HG03095 (cell line): Measurements from ENCODE around the gene ATP5F1D.
"Not testable (repeated sequence)": the region's sequence is repeated elsewhere in the genome, so short reads cannot be mapped to it uniquely, and the experiment has no call there.

Experiments used
- ATAC-seq: cut with Tn5 transposase; IDR thresholded peaks from one replicate; pipeline ENCODE4 v1.9.1; 2021; ENCODE audit warnings: moderate library complexity; ENCODE audit not compliant: unreplicated experiment

ATP5F1D gene

DNA sequence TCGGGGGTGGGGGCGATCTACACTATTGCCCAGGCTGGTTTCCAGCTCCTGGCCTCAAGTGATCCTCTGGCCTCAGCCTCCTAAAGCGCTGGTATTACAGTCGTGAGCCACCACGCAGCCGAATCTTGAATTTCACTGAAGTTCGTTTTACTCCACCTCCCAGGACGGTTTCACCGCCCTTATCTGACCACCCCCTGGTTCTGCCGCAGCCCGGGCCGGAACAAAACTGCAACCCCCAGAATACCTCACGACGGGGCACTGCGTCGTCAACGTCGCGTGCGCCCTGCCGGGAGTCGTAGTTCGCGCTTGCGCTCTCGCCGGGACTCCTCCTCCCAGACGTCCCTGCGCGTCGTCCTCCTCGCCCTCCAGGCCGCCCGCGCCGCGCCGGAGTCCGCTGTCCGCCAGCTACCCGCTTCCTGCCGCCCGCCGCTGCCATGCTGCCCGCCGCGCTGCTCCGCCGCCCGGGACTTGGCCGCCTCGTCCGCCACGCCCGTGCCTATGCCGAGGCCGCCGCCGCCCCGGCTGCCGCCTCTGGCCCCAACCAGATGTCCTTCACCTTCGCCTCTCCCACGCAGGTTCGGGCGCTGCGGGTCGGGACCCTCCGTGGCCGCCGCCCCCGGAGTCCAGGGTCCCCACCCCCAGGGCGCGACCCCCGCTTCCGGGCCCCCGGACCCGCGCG is at the start of gene ATP5F1D:
Gene ATP5F1D (plus strand): TSS at position 335 of the 679 bp plus-strand sequence. CDS start 100 bp downstream, at position 435.
- peak; percentile 37 for ATAC-seq

DNA sequence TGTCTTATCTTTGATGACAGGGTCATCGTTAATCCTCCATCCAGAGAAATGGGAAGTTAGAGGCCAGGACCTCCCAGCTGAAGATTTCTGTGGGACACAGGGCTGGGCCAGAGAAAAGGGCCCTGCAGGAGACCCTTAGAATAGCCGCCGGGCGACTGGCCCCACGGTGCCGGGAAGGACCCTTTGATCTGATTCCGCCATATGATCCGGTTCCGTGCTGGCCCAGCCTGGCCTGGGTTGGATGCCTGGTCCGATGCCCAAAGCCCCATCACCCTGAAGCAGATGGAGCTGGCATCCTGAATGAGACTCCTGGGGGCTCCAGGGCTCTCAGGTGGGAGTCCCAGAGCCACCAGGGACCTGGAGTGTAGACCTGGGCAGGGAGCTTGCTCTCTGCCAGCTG is 42.0 kb upstream of the ATP5F1D start:
- no peak for ATAC-seq

- not testable (repeated sequence) for ATAC-seq
Observed at GRCh38 chr19:1200614-1201013, 40.9 kb upstream of the ATP5F1D start.

DNA sequence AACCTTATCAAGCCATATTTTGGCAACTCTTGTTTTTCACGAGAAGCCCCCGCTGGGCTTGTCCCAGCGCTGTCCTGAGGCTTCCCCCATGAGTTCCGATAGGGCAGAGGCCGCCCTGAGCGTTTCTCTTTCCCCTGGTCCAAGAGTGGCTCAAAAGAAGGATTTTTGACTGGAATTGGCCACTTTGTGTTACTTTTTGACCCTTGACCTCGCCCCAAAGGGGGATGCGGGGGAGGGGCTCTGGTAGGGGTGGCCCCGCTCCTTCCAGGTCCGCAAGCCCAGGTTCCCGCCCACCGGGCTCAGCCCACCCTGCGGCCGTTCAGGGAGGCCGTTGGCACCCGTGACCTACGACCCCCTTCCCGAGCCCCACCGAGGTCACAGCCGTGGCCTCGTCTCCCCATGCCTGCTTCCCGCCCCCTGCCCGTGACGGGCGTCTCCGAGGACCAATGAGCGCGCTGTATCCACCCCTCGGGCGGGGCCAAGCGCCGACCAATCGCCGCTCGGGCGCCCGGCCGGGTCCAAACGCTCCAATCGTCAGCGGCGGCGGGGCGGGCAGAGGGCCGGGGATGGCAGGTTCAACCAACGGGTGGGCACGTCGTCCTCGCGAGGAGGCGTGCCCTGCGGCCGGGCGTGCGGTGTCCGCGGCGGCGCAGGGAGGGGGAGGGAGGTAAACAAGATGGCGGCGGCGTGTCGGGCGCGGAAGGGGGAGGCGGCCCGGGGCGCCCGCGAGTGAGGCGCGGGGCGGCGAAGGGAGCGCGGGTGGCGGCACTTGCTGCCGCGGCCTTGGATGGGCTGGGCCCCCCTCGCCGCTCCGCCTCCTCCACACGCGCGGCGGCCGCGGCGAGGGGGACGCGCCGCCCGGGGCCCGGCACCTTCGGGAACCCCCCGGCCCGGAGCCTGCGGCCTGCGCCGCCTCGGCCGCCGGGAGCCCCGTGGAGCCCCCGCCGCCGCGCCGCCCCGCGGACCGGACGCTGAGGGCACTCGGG is 36.1 kb upstream of the ATP5F1D start, which contains the start of gene STK11:
Gene STK11 (plus strand): TSS at position 665 of the 986 bp plus-strand sequence. CDS start 1,136 bp downstream, outside the sequence.
- peak; percentile 64 for ATAC-seq

DNA sequence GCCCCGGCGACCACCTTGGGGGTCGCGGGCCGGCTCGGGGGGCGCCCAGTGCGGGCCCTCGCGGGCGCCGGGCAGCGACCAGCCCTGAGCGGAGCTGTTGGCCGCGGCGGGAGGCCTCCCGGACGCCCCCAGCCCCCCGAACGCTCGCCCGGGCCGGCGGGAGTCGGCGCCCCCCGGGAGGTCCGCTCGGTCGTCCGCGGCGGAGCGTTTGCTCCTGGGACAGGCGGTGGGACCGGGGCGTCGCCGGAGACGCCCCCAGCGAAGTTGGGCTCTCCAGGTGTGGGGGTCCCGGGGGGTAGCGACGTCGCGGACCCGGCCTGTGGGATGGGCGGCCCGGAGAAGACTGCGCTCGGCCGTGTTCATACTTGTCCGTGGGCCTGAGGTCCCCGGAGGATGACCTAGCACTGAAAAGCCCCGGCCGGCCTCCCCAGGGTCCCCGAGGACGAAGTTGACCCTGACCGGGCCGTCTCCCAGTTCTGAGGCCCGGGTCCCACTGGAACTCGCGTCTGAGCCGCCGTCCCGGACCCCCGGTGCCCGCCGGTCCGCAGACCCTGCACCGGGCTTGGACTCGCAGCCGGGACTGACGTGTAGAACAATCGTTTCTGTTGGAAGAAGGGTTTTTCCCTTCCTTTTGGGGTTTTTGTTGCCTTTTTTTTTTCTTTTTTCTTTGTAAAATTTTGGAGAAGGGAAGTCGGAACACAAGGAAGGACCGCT is 35.2 kb upstream of the ATP5F1D start:
- ATAC-seq, result no peak

DNA sequence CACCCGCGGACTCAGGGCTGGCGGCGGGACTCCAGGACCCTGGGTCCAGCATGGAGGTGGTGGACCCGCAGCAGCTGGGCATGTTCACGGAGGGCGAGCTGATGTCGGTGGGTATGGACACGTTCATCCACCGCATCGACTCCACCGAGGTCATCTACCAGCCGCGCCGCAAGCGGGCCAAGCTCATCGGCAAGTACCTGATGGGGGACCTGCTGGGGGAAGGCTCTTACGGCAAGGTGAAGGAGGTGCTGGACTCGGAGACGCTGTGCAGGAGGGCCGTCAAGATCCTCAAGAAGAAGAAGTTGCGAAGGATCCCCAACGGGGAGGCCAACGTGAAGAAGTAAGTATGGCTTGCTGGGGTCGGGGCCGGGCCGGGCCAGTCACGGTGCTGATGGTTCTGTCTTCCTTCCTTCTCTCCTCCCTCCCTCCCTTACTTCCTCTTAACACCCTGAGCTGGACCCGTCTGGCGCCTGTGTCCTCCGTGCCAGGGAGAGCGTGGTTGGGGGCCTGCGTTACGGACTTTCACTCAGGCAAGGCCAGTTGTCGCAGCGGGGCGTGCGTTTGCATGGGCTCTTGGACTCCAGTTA is 34.6 kb upstream of the ATP5F1D start:
- ATAC-seq, result no peak

DNA sequence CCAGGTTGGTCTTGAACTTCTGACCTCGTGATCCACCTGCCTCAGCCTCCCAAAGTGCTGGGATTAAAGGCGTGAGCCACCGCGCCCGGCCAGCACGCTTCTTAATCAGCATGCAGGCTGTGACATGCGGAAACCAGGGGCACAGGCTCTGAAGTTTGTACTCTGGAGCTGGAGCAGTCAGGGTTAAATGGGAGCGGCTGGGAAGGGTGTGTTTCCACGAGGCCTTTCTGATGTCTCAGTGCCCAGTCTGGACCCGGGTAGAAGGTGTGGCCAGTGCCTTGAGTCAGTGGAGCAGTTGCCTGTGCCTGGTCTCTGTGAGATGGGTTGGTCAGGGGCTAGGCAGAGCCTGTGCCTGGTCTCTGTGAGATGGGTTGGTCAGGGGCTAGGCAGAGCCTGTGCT is 32.7 kb upstream of the ATP5F1D start:
- ATAC-seq, result not testable (repeated sequence)

DNA sequence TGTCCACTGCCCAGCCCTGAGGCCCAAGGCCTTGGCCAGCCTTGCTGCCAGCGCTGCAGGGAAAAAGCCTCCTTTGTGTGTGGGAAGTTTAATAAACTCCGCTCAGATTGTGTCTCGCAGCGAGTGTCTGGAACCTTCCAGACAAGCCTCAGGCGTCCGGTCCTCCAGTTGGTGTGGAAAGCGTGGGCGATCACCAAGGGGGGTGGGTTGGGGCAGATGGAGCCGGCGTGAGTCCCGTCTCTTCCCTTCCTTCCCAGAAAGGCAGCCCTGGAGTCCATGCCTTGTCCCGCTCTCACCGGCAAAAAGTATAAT is 31.4 kb upstream of the ATP5F1D start:
- ATAC-seq, result no peak

DNA sequence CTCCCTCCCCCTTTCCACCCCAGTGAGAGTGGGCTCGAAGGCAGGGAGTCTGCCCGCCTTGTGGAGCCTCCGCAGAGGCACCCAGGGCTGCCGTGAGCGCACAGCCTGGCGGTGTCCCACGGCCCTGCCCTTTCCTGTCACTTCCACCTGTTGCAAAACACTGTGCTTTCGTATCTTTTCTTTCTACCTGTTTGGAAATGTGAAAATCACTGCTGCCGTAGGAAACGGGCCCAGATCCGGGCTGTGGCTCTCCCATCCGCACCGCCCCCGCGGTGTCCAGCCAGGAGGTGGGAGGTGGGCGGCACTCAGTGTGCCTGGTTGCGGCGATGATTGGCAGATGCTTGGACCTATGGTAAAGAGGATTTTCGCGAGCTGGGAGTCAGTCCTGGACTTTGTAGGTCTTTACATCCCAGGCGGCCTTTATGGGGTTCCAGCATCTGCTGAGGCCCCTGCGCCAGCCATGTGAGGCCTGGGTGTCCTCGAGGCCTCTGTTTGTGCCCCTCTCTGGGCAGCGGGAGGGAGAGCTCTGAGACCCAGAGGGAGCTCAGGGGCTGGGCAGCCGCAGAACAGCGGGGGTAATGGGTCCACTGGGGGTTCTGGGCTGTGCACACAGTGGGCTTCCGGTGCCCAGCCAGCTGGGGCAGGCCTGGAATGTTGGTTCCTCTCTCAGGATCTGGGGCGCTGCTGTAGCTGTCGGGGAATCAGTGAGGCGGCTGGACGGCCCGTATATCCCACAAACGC is 29.9 kb upstream of the ATP5F1D start:
- no peak for ATAC-seq

DNA sequence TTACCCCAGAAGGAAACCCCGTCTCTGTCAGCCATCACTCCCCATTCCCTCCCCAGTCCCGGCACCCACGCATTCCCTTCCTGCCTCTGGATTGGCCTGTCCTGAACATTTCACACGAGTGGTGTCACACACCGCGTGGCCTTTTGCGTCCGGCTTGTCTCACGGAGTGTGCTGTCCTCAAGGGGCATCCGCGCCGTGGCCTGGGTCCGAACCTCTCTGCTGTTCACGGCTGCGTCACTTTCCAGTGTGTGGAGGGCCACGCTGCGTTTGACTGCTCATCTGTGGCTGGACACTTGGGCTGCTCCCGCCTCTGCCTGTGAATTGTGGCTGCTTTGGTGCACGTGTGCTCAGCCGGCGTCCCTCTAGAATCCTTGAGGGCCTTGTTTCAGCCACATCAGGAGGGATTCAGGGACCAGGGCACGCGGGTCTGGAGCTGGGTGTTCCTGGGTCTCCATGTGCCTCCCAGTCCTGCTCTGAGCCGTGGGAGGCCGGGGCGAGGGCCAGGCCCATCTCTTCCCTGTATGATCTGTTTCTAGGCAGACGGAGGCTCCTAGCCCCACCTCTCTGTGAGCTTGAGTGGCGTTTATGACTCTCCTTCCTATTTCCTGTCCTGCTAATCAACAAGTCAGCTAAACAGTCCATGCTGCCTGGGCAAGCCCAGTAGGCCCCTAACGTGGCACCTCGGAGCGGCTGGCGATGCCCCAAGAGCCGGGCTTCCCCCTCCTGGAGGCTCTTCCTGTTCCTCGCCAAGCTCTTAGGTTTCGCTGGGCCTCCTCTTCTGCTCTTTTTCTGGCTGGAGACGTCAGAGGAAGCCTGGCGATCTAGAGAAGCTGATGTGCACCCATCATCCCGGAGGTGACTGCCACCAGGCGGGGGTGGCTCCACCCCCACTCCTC is 27.9 kb upstream of the ATP5F1D start:
- ATAC-seq, result no peak

GRCh38 chr19:1214299-1214861 is 27.2 kb upstream of the ATP5F1D start:
- ATAC-seq, result no peak

GRCh38 chr19:1214862-1215731 is 26.5 kb upstream of the ATP5F1D start:
- ATAC-seq, result no peak

DNA sequence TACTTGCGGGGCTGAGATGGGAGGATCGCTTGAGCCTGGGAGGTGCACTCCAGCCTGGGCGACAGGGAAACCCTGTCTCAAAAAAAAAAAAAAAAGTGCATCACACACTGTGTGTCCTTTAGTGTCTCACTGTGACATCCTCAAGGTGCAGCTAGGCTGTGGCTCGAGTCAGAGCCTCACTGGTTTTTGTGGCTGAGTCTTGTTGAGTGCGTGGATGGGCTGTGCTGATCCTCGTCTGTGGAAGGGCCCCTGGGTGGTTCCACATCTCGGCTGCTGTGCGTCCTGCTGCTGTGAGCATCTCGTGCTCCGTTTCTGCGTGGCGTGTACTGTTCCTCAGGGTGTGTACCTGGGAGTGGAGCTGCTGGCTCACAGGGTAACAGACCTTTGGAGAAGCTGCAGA is 24.8 kb upstream of the ATP5F1D start:
- ATAC-seq, result no peak

GRCh38 chr19:1217366-1217765 is 24.2 kb upstream of the ATP5F1D start:
- no peak for ATAC-seq

- no peak for ATAC-seq
Observed at GRCh38 chr19:1218751-1219567, 22.6 kb upstream of the ATP5F1D start.

GRCh38 chr19:1219786-1220476 is 21.6 kb upstream of the ATP5F1D start:
- no peak for ATAC-seq
